BJ (cell line): ENCODE measurements around the gene PTPRM. TPM values are rescaled to one million over a fixed set of nuclear protein-coding genes. Genes with fewer than 3 reads are reported as not detected.

ENCODE experiments used
- CTCF ChIA-PET: fragments of 350-600 bp; formaldehyde crosslinking; extraction: SDS; loops from one replicate; lab custom pipeline; 2021; ENCODE audit warnings: antibody characterized with exemption, inconsistent platforms; lab: Yijun Ruan, JAX
- POLR2A ChIA-PET: fragments of 300-600 bp; sonication (Branson Sonifier 250); formaldehyde crosslinking; extraction: SDS; loops from one replicate; lab custom pipeline; 2021; ENCODE audit warnings: antibody characterized with exemption; lab: Charles Lee
- DNase-seq: peaks from one replicate; pipeline ENCODE4 v3.0.0-alpha.2; 2011; ENCODE audit warnings: low read depth
- H3K27me3 ChIP-seq: 2 replicates; pipeline ENCODE4 v1.6.0; 2011; ENCODE audit warnings: low read length; ENCODE audit not compliant: control insufficient read depth, insufficient read depth
- H3K36me3 ChIP-seq: 2 replicates; pipeline ENCODE4 v1.5.1; 2011; ENCODE audit warnings: low read length; ENCODE audit not compliant: control insufficient read depth, insufficient read depth
- H3K4me3 ChIP-seq: 2 replicates; pipeline ENCODE4 v1.5.1; 2011; ENCODE audit warnings: low read depth, mild to moderate bottlenecking, control low read depth, low read length
- polyA plus RNA-seq: library from polyadenylated mRNA; depleted of rRNA; stranded (reverse); fragments of >200 nt; gene quantifications from 2 replicates; pipeline ENCODE4 v1.2.3, GENCODE V29; 2011
- TF ChIP-seq, protein P1 (sequence below): IDR thresholded peaks from 2 replicates; pipeline ENCODE4 v1.5.1; 2011; ENCODE audit warnings: low read depth, mild to moderate bottlenecking, control low read depth, inconsistent platforms, low read length, moderate library complexity; ENCODE audit not compliant: insufficient read depth

PTPRM gene
- polyA plus RNA-seq, 1 experiment = 149 TPM

DNA sequence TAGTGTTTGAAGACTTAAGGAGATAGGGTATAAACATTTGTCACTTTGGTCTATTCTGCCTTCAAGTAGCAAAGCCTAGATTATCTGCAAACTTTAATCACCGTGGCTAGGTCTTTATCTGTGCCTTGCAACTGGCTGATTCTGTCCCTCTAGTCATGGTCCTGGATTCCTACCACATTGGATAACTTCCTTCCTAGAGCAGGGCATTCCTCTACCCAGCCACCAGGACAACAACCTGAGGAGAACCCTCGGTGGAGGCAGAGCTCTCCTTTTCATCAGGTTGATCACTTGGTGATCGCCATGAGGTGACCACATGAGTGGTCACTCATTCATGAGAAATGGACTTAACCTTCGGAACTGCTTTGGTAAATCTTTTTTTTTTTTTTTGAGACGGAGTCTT is 25.3 kb upstream of the PTPRM start:
- no peak for DNase-seq
- TF ChIP-seq, protein P1, sequence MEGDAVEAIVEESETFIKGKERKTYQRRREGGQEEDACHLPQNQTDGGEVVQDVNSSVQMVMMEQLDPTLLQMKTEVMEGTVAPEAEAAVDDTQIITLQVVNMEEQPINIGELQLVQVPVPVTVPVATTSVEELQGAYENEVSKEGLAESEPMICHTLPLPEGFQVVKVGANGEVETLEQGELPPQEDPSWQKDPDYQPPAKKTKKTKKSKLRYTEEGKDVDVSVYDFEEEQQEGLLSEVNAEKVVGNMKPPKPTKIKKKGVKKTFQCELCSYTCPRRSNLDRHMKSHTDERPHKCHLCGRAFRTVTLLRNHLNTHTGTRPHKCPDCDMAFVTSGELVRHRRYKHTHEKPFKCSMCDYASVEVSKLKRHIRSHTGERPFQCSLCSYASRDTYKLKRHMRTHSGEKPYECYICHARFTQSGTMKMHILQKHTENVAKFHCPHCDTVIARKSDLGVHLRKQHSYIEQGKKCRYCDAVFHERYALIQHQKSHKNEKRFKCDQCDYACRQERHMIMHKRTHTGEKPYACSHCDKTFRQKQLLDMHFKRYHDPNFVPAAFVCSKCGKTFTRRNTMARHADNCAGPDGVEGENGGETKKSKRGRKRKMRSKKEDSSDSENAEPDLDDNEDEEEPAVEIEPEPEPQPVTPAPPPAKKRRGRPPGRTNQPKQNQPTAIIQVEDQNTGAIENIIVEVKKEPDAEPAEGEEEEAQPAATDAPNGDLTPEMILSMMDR = no peak
- no peaks in the 10 kb centered on the region for H3K36me3 ChIP-seq
- ChIA-PET POLR2A (interaction anchor here (0.7 kb wide), 1 partner anchor 17 kb away, joined by 13 read pairs; no protein-coding TSS in a partner anchor), CTCF (no interaction called here)
- H3K27me3 ChIP-seq = no peaks in the 10 kb centered on the region; the same call in 1 of the 2 replicates
- H3K4me3 ChIP-seq = no peak overlapping the region

DNA sequence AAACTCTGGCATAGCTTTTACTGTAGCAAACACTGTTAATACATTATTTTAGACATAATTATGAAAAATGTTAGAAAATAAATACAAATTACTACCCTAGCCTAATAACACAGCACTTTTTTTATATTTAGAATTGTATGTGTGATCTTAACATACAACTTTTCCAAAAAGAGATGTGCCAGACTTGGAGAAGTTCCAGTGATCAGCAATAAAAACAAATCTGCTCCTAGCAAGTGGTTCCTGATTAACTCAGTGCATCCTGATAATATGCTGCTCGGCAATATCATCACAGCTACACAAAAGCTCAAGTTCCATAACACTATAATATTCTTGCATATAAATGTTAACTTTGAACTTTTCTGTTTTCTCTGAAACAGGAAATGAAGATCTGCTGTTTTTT is 22.4 kb upstream of the PTPRM start:
- no peak for DNase-seq
- Histone ChIP-seq H3K4me3 (no peak overlapping the region), H3K27me3 (no peaks in the 10 kb centered on the region; the same call in 1 of the 2 replicates), H3K36me3 (no peaks in the 10 kb centered on the region)
- ChIA-PET POLR2A (no interaction called here), CTCF (interaction anchor here (0.7 kb wide), 1 partner anchor 38 kb away, joined by 3 read pairs; no protein-coding TSS in a partner anchor)
- TF ChIP-seq, protein P1 = no peak

DNA sequence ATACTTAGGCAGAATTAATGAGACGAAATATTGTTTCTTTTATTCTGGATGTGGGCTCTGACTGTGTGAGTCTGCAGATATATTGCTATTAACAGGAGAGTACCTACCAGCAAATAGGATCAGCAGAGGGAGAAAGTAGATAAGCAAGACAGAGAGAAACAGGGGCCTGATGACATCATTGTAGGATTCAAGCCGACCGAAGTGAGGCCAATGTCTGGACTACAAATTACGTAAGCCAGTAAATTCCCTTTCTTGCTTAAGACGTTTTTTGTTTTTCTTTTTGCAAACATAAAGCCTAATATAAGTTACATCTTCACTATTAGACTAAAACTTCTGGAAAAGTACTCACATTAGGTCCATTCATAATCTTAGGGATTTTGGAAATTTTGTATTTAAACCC is 21.4 kb upstream of the PTPRM start:
- Histone ChIP-seq H3K36me3 (no peaks in the 10 kb centered on the region), H3K4me3 (no peak overlapping the region), H3K27me3 (peaks cover 3% of the 10 kb centered on the region)
- no peak for DNase-seq
- CTCF ChIA-PET = interaction anchor here (0.9 kb wide), 1 partner anchor 13 kb away, joined by 3 read pairs; no protein-coding TSS in a partner anchor
- POLR2A ChIA-PET = no interaction called here
- TF ChIP-seq, protein P1 = no peak

DNA sequence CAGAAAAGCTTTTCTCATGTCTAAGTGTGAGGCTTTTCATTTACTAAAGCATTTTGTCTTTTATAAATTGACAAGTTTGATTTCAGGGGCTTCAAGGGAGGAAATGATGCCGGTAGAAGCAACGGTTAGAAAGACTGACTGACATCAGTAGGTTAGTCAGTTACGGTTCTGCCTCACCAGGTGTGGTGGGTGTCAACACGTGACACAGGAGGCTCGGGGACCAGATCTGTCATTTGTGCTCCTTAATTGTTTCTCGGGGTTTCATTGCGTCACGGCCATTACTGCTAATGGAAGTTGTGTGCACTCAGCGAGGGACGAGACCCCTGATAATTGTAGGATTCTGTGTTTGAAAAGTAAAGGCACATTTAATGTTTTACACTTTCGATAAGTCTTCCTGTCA is 18.9 kb upstream of the PTPRM start:
- Histone ChIP-seq H3K4me3 (no peak overlapping the region), H3K27me3 (peaks cover 3% of the 10 kb centered on the region), H3K36me3 (no peaks in the 10 kb centered on the region)
- no peak for DNase-seq
- ChIA-PET POLR2A (no interaction called here), CTCF (no interaction called here)
- TF ChIP-seq, protein P1 = no peak

DNA sequence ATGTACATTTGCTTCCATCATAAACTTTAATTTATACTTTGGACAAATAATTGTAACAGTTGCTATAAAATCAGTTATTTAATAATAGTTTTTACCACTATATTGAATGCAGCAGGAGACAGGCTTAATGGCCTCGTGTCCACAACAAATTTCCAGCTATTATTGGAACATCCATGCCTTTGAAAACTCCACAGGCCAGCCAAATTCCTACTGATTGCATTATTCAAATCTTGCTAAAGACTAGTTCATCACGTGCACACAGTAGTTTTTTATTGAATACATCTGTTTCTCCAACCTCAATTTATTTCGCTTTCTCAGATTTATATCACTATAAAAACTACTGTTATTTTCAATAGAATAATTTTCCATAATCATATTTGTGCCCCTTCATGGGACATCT is 18.4 kb upstream of the PTPRM start:
- no peaks in the 10 kb centered on the region for H3K36me3 ChIP-seq
- ChIA-PET POLR2A (no interaction called here), CTCF (no interaction called here)
- no peak overlapping the region for H3K4me3 ChIP-seq
- peaks cover 3% of the 10 kb centered on the region; the same call in 1 of the 2 replicates for H3K27me3 ChIP-seq
- DNase-seq = no peak
- TF ChIP-seq, protein P1 = no peak
